ENCODE measurements around the gene JMJD8.

The JMJD8 gene

DNA sequence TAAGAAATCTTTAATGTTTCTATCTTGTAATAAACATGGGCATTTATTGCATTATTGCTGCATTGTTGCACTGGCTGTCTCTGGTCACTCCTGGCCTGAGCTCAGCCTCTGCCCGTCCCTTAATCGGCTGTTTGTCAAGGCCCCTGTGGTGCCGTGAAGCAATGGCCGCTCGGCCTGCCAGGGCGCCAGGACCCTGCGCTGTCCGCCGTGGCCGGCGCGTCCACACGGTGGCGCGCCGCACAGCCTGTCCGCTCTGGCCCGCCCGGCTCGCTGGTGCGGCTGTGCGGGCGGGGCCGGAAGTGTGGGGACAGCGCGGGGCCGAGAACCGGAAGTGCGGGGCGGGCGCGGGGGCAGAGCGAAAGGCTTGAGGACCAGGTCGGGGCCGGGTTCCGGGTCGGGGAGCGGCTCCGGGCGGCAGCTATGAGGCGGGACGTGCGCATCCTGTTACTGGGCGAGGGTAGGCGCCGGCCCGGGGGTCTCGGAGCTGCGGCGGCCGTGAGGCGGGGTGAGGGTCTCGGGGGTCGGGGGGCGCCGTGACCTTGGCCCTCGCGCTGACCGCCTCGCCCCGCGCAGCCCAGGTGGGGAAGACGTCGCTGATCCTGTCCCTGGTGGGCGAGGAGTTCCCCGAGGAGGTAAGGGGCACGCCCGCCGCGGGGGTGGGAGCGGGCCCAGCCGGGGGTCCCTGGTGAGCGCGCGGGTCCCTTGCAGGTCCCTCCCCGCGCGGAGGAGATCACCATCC, 16.2 kb downstream of the JMJD8 start, which contains the start of gene RHOT2:
RHOT2 (plus strand) TSS at position 353 of the 739 bp plus-strand sequence; CDS start at position 421, 68 bp downstream.
- H3K27ac ChIP-seq (ENCODE audit: extremely low read depth, low read depth, low read length): peak within 1 kb of the TSS; percentile 92
- H3K9me3 ChIP-seq (ENCODE audit: control insufficient read depth, insufficient read depth, low read depth, low read length): no peaks in the 10 kb centered on the region
- peak within 1 kb of the TSS; percentile 90 for H3K4me3 ChIP-seq (ENCODE audit: low read depth, low read length)
- ChIA-PET POLR2A (interaction anchor here (0.8 to 6.7 kb wide), 6 partner anchors 9 to 96 kb away, joined by 3 to 57 read pairs (median 6); partner anchors contain the start of genes JMJD8, RHBDL1, STUB1 and WDR90), CTCF (interaction anchor here (0.7 to 1.8 kb wide), 6 partner anchors 9 to 91 kb away, joined by 3 to 7 read pairs (median 4); no protein-coding TSS in a partner anchor)
- peaks cover 0 to 60% of the 10 kb centered on the region in 2 experiments; a peak in 2 of 3 replicates for H3K36me3 ChIP-seq (ENCODE audit: control insufficient read depth in 2 of 2, insufficient read depth in 1 of 2, low read length in 2 of 2)
- no peaks in the 10 kb centered on the region for H3K4me1 ChIP-seq (ENCODE audit: control insufficient read depth, insufficient read depth, low read length)
- TF ChIP-seq, protein P1, sequence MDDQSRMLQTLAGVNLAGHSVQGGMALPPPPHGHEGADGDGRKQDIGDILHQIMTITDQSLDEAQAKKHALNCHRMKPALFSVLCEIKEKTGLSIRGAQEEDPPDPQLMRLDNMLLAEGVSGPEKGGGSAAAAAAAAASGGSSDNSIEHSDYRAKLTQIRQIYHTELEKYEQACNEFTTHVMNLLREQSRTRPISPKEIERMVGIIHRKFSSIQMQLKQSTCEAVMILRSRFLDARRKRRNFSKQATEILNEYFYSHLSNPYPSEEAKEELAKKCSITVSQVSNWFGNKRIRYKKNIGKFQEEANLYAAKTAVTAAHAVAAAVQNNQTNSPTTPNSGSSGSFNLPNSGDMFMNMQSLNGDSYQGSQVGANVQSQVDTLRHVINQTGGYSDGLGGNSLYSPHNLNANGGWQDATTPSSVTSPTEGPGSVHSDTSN (CRISPR knock-in tag; IDR thresholded peaks at IDR 0.05): peak; percentile 73; the same call in 1 of the 2 replicates
- TF ChIP-seq ZNF169 (tag by site-specific recombination; IDR thresholded peaks at IDR 0.05) (no peak), ZBTB8A (tag by site-specific recombination; IDR thresholded peaks at IDR 0.05) (peak; percentile 34; the same call in 1 of the 2 replicates), ZNF777 (tag by site-specific recombination; IDR thresholded peaks at IDR 0.05; ENCODE audit: borderline replicate concordance) (no peak), ZFP37 (tag by site-specific recombination; IDR thresholded peaks at IDR 0.05) (no peak), ZNF426 (tag by site-specific recombination; IDR thresholded peaks at IDR 0.05) (no peak), GLIS1 (tag by site-specific recombination; IDR thresholded peaks at IDR 0.05) (0 out of 2 replicates have a peak, but pooled peaks have one; percentile 39), ZNF114 (tag by site-specific recombination; IDR thresholded peaks at IDR 0.05) (no peak), ZNF184 (tag by site-specific recombination; IDR thresholded peaks at IDR 0.05) (peak; percentile 86; the same call in 1 of the 2 replicates), TCF7L2 (IDR thresholded peaks at IDR 0.05; ENCODE audit: borderline replicate concordance, low read depth, low read length) (no peak), BCL11A (tag by site-specific recombination; IDR thresholded peaks at IDR 0.05; ENCODE audit: low read depth) (no peak), SCRT2 (tag by site-specific recombination; IDR thresholded peaks at IDR 0.05) (peak; percentile 98), ZIC2 (tag by site-specific recombination; IDR thresholded peaks at IDR 0.05) (no peak; the same call in 1 of the 2 replicates), ZNF433 (tag by site-specific recombination; IDR thresholded peaks at IDR 0.05; ENCODE audit: low read depth) (no peak), GLIS2 (tag by site-specific recombination; IDR thresholded peaks at IDR 0.05) (peak; percentile 66; the same call in 1 of the 2 replicates), MZF1 (tag by site-specific recombination; IDR thresholded peaks at IDR 0.05; ENCODE audit: borderline replicate concordance) (no peak), ZSCAN23 (tag by site-specific recombination; IDR thresholded peaks at IDR 0.05) (no peak)
- TF ChIP-seq, protein P2, sequence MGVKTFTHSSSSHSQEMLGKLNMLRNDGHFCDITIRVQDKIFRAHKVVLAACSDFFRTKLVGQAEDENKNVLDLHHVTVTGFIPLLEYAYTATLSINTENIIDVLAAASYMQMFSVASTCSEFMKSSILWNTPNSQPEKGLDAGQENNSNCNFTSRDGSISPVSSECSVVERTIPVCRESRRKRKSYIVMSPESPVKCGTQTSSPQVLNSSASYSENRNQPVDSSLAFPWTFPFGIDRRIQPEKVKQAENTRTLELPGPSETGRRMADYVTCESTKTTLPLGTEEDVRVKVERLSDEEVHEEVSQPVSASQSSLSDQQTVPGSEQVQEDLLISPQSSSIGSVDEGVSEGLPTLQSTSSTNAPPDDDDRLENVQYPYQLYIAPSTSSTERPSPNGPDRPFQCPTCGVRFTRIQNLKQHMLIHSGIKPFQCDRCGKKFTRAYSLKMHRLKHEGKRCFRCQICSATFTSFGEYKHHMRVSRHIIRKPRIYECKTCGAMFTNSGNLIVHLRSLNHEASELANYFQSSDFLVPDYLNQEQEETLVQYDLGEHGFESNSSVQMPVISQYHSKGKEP (tag by site-specific recombination; IDR thresholded peaks at IDR 0.05): peak; percentile 77
- TF ChIP-seq, protein P3, sequence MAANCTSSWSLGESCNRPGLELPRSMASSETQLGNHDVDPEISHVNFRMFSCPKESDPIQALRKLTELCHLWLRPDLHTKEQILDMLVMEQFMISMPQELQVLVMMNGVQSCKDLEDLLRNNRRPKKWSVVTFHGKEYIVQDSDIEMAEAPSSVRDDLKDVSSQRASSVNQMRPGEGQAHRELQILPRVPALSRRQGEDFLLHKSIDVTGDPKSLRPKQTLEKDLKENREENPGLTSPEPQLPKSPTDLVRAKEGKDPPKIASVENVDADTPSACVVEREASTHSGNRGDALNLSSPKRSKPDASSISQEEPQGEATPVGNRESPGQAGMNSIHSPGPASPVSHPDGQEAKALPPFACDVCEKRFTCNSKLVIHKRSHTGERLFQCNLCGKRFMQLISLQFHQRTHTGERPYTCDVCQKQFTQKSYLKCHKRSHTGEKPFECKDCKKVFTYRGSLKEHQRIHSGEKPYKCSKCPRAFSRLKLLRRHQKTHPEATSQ (tag by site-specific recombination; IDR thresholded peaks at IDR 0.05): no peak
- TF ChIP-seq, protein P4, sequence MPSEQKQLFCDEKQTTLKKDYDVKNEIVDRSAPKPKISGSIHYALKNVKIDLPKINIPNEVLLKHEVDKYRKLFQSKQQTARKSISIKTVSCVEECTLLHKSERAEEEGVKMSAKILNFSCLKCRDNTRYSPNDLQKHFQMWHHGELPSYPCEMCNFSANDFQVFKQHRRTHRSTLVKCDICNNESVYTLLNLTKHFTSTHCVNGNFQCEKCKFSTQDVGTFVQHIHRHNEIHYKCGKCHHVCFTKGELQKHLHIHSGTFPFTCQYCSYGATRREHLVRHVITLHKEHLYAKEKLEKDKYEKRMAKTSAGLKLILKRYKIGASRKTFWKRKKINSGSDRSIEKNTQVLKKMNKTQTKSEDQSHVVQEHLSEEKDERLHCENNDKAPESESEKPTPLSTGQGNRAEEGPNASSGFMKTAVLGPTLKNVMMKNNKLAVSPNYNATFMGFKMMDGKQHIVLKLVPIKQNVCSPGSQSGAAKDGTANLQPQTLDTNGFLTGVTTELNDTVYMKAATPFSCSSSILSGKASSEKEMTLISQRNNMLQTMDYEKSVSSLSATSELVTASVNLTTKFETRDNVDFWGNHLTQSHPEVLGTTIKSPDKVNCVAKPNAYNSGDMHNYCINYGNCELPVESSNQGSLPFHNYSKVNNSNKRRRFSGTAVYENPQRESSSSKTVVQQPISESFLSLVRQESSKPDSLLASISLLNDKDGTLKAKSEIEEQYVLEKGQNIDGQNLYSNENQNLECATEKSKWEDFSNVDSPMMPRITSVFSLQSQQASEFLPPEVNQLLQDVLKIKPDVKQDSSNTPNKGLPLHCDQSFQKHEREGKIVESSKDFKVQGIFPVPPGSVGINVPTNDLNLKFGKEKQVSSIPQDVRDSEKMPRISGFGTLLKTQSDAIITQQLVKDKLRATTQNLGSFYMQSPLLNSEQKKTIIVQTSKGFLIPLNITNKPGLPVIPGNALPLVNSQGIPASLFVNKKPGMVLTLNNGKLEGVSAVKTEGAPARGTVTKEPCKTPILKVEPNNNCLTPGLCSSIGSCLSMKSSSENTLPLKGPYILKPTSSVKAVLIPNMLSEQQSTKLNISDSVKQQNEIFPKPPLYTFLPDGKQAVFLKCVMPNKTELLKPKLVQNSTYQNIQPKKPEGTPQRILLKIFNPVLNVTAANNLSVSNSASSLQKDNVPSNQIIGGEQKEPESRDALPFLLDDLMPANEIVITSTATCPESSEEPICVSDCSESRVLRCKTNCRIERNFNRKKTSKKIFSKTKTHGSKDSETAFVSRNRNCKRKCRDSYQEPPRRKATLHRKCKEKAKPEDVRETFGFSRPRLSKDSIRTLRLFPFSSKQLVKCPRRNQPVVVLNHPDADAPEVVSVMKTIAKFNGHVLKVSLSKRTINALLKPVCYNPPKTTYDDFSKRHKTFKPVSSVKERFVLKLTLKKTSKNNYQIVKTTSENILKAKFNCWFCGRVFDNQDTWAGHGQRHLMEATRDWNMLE (tag by site-specific recombination; conservative IDR thresholded peaks at IDR 0.05; ENCODE audit: low read depth): 0 out of 2 replicates have a peak, but pooled peaks have one; percentile 22
- TF ChIP-seq, protein P5, sequence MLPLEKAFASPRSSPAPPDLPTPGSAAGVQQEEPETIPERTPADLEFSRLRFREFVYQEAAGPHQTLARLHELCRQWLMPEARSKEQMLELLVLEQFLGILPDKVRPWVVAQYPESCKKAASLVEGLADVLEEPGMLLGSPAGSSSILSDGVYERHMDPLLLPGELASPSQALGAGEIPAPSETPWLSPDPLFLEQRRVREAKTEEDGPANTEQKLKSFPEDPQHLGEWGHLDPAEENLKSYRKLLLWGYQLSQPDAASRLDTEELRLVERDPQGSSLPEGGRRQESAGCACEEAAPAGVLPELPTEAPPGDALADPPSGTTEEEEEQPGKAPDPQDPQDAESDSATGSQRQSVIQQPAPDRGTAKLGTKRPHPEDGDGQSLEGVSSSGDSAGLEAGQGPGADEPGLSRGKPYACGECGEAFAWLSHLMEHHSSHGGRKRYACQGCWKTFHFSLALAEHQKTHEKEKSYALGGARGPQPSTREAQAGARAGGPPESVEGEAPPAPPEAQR (tag by site-specific recombination; IDR thresholded peaks at IDR 0.05): no peak
- TF ChIP-seq, protein P6, sequence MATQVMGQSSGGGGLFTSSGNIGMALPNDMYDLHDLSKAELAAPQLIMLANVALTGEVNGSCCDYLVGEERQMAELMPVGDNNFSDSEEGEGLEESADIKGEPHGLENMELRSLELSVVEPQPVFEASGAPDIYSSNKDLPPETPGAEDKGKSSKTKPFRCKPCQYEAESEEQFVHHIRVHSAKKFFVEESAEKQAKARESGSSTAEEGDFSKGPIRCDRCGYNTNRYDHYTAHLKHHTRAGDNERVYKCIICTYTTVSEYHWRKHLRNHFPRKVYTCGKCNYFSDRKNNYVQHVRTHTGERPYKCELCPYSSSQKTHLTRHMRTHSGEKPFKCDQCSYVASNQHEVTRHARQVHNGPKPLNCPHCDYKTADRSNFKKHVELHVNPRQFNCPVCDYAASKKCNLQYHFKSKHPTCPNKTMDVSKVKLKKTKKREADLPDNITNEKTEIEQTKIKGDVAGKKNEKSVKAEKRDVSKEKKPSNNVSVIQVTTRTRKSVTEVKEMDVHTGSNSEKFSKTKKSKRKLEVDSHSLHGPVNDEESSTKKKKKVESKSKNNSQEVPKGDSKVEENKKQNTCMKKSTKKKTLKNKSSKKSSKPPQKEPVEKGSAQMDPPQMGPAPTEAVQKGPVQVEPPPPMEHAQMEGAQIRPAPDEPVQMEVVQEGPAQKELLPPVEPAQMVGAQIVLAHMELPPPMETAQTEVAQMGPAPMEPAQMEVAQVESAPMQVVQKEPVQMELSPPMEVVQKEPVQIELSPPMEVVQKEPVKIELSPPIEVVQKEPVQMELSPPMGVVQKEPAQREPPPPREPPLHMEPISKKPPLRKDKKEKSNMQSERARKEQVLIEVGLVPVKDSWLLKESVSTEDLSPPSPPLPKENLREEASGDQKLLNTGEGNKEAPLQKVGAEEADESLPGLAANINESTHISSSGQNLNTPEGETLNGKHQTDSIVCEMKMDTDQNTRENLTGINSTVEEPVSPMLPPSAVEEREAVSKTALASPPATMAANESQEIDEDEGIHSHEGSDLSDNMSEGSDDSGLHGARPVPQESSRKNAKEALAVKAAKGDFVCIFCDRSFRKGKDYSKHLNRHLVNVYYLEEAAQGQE (tag by site-specific recombination; IDR thresholded peaks at IDR 0.05): no peak

All from HEK293 (cell line).